Small intestine (tissue), 7 donors: ENCODE data around the gene MORC2. TPM values are rescaled to one million over a fixed set of nuclear protein-coding genes. Genes with fewer than 3 reads are reported as not detected.

ENCODE experiments used
- DNase-seq, 2 donors: peaks; one replicate each; pipeline versions ENCODE4 v3.0.0 to v3.0.0-alpha.2; 2013
- FAIRE-seq: peaks from 2 replicates; lab custom pipeline; 2012; peaks lifted over from hg19 to GRCh38; lab: Jason Lieb, UNC
- H3K27ac ChIP-seq, 3 donors: one replicate each; pipeline ENCODE4 v1.5.1; 2013; ENCODE audit warnings: low read length in 2 of 3, mild to moderate bottlenecking in 2 of 3, control low read depth in 1 of 3, inconsistent platforms in 1 of 3, low read depth in 1 of 3, moderate library complexity in 1 of 3
- H3K27me3 ChIP-seq, 3 donors: one replicate each; pipeline ENCODE4 v1.6.1; 2013; ENCODE audit warnings: low read length in 3 of 3, inconsistent platforms in 1 of 3; ENCODE audit not compliant: control insufficient read depth in 3 of 3, insufficient read depth in 3 of 3
- H3K36me3 ChIP-seq, 3 donors: one replicate each; pipeline ENCODE4 v1.6.1; 2013; ENCODE audit warnings: low read length in 3 of 3, inconsistent platforms in 1 of 3, low read depth in 1 of 3, mild to moderate bottlenecking in 1 of 3, moderate library complexity in 1 of 3; ENCODE audit not compliant: control insufficient read depth in 3 of 3, insufficient read depth in 2 of 3
- H3K4me1 ChIP-seq, 3 donors: one replicate each; pipeline ENCODE4 v1.6.1; 2013; ENCODE audit warnings: low read length in 2 of 3, inconsistent platforms in 1 of 3, low read depth in 1 of 3, mild to moderate bottlenecking in 1 of 3, moderate library complexity in 1 of 3; ENCODE audit not compliant: control insufficient read depth in 3 of 3, insufficient read depth in 2 of 3
- H3K4me3 ChIP-seq, 3 donors: one replicate each; pipeline ENCODE4 v1.5.1; 2013; ENCODE audit warnings: low read length in 3 of 3, control low read depth in 1 of 3, inconsistent platforms in 1 of 3, low read depth in 1 of 3, mild to moderate bottlenecking in 1 of 3, moderate library complexity in 1 of 3
- H3K9me3 ChIP-seq, 2 donors: one replicate each; pipeline ENCODE4 v1.6.1; 2013; ENCODE audit warnings: low read depth in 1 of 2, low read length in 1 of 2; ENCODE audit not compliant: control insufficient read depth in 2 of 2, insufficient read depth in 1 of 2
- WGBS, 3 donors: extraction: QIAGEN DNeasy Blood & Tissue Kit; methylation state at CpG; one replicate each; pipeline ENCODE4 v1.1.7; 2013; 5-methylcytosine and 5-hydroxymethylcytosine counted together
- polyA plus RNA-seq, 4 donors: library from polyadenylated mRNA; stranded (reverse) in 3 of 4; unstranded in 1 of 4; fragments of 200-250 nt in 3 of 4; fragments of 120-200 nt in 1 of 4; gene quantifications; one replicate each; pipeline versions ENCODE4 v1.2.1 to v1.2.3, GENCODE V29; 2013
- donor health status: healthy with polysubstance abuse.
- donor health status: control.
- donor health status: control.
- donor health status: Bipolar disorder and iron deficiency.
- donor health status: healthy.

MORC2 gene
- polyA plus RNA-seq, 4 donors: 13.6 to 28.4 (median 20.1) TPM

GRCh38 chr22:30969532-30970355, 1.2 kb upstream of the MORC2 start:
- Histone ChIP-seq H3K36me3 (peaks cover 5 to 16% (median 10%) of the 10 kb centered on the region in 3 donors), H3K27me3 (no peaks in the 10 kb centered on the region), H3K4me3 (peak overlapping the region; percentile 86 to 97 (median 87)), H3K4me1 (peaks cover 2 to 16% (median 12%) of the 10 kb centered on the region in 3 donors), H3K9me3 (peaks cover 0 to 47% of the 10 kb centered on the region in 2 donors), H3K27ac (peak overlapping the region; percentile 94 to 98 (median 94))
- peak in 1 of 2 donors; percentile 46 for DNase-seq
- FAIRE-seq: no peak
- WGBS, 3 donors: 3 to 6% (median 5%) methylated on average over 35 to 49 of the region's 49 CpGs

GRCh38 chr22:30968924-30969531, 454 bp upstream of the MORC2 start, which contains the start of gene TUG1:
Gene TUG1 (plus strand): TSS chr22:30969265.
- Histone ChIP-seq H3K9me3 (peaks cover 0 to 44% of the 10 kb centered on the region in 2 donors), H3K4me1 (peaks cover 2 to 16% (median 12%) of the 10 kb centered on the region in 3 donors), H3K36me3 (peaks cover 5 to 16% (median 10%) of the 10 kb centered on the region in 3 donors), H3K4me3 (peak within 1 kb of the TSS; percentile 86 to 97 (median 87)), H3K27me3 (no peaks in the 10 kb centered on the region), H3K27ac (peak within 1 kb of the TSS; percentile 94 to 98 (median 94))
- FAIRE-seq: no peak
- WGBS, 3 donors: 0 to 1% (median 0%) methylated on average over 49 to 67 of the region's 67 CpGs
- peak; percentile 99 to 100 for DNase-seq

DNA sequence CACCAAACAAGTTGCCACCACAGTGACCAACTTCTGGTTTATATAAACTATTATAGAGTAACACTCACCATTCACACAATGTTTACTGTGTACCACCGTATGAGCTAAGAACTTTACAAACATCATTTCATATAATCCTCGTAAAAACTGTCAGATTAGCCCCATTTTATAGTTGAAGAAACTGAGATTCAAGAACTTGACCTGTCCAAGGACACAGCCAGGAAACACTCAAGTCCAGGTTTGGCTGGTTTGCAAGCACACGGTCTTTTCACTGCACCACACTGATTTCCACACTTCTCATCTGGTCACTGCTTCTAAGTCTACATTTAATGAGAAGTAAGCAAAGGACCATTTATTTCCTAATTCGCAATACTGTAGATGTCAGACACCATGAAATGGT, 3.7 kb downstream of the MORC2 start:
- Histone ChIP-seq H3K27ac (no peak overlapping the region), H3K9me3 (peaks cover 0 to 13% of the 10 kb centered on the region in 2 donors), H3K4me1 (peaks cover 0 to 7% (median 4%) of the 10 kb centered on the region in 3 donors), H3K27me3 (no peaks in the 10 kb centered on the region), H3K36me3 (peaks cover 0 to 3% (median 0%) of the 10 kb centered on the region in 3 donors), H3K4me3 (no peak overlapping the region)
- WGBS, 3 donors: 88 to 95% (median 94%) methylated on average over 4 of the region's 4 CpGs
- FAIRE-seq (no peak), DNase-seq (no peak)

DNA sequence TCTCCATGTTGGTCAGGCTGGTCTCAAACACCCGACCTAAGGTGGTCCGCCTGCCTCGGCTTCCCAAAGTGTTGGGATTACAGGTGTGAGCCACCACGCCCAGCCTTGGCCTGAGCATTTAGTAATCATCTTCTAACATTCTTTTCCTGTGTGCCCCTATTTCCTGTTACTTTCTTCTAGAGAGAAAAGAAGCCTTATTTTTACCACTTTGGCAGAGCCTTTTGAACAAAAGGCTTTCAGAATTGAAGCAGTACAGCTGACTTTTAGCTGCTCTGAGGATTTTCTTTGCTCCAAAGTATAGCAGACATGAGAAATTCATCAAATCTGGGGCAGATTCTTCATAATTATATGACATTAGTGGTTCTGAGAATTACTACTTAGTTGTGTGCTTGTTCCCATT, 13.4 kb downstream of the MORC2 start:
- no peak for DNase-seq
- no peaks in the 10 kb centered on the region for H3K27me3 ChIP-seq
- 91 to 100% (median 93%) methylated on average over 4 of the region's 4 CpGs for WGBS, 3 donors
- H3K9me3 ChIP-seq: no peaks in the 10 kb centered on the region
- no peak for FAIRE-seq
- H3K36me3 ChIP-seq: peaks cover 2 to 14% (median 10%) of the 10 kb centered on the region in 3 donors
- H3K4me3 ChIP-seq: no peak overlapping the region
- H3K4me1 ChIP-seq: no peaks in the 10 kb centered on the region
- H3K27ac ChIP-seq: no peak overlapping the region

DNA sequence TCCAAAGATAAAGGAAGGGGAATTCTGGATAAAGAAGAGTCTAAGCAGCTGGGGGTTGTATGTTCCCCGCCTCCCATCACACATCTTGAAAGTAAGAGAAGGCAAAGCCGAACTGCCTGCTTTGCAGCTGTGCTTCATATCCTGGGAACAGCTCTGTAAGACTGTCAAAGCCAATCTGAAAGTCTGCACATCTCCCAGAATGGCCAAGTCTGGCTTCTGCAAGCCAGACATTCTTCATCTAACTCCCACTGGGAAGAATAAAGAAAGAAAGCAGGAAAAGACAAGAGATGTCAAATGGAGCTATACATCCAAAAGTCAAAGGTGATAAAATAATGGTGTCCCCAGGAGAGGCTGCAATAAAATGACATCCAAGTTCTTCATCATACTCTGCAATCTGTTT, 15.4 kb downstream of the MORC2 start:
- no peak for FAIRE-seq
- H3K27ac ChIP-seq: no peak overlapping the region
- no peaks in the 10 kb centered on the region for H3K27me3 ChIP-seq
- peaks cover 2 to 22% (median 10%) of the 10 kb centered on the region in 3 donors for H3K36me3 ChIP-seq
- 89 to 94% (median 93%) methylated on average over 2 of the region's 2 CpGs for WGBS, 3 donors
- no peaks in the 10 kb centered on the region for H3K9me3 ChIP-seq
- DNase-seq: no peak
- H3K4me1 ChIP-seq: no peaks in the 10 kb centered on the region
- no peak overlapping the region for H3K4me3 ChIP-seq

DNA sequence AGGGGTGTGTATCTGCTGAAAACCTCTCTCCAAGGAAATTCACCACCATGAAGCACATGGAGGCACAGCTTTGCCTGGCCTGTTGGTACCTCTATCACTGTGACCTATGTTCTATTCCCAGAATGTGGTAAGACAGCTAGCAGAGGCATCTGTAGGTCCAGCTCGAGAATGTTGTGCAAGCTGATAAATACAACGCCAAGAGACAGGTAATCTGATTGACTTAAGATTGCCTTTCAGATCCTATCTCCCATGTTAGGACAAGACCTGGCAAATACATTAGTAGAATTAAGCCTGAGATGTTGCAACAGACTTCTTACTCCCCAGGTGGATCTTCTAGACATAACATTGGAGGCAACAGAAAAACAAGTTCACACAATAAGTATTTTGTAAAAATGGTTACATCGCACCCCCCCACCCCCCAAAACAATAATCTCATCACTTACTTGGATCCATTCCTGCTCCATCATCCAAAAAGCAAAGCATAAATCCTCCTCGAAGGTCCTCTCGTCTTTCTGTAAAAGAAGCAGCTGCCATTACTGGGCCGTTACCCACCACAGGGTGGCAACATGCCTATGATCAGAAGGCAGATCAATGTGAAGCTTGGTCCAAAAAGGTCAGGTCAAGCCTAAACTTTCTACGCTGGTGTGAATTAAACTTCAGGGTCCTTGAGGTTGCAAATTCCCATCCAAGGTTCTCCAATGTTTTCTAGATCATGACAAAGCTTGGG, 18.5 kb downstream of the MORC2 start:
- H3K4me1 ChIP-seq: no peaks in the 10 kb centered on the region
- DNase-seq (no peak), FAIRE-seq (no peak)
- H3K36me3 ChIP-seq: peaks cover 9 to 41% (median 17%) of the 10 kb centered on the region in 3 donors
- no peaks in the 10 kb centered on the region for H3K27me3 ChIP-seq
- H3K9me3 ChIP-seq: no peaks in the 10 kb centered on the region
- 77 to 86% (median 79%) methylated on average over 7 of the region's 7 CpGs for WGBS, 3 donors
- H3K4me3 ChIP-seq: no peak overlapping the region
- no peak overlapping the region for H3K27ac ChIP-seq

DNA sequence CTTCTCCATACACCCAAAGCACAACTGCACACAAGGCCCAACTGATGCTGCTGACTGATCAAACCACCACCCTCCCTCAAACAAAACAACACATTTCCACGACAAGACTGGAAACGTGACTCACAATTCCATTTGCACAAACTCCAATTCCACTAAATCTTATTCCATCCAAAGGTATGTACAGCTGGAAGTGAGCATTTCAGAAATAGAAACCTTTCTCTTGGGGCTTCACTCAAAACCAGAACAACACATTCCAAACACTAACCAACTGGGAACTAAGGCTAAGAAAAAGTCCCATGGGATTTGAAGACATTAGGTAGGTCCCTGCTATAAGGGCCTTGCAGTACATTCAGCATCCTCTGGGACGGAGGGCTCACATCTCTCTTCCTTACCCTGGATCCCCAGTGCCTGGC, 19.6 kb downstream of the MORC2 start:
- Histone ChIP-seq H3K9me3 (no peaks in the 10 kb centered on the region), H3K4me1 (no peaks in the 10 kb centered on the region), H3K27me3 (no peaks in the 10 kb centered on the region), H3K36me3 (peaks cover 17 to 51% (median 19%) of the 10 kb centered on the region in 3 donors), H3K27ac (no peak overlapping the region), H3K4me3 (no peak overlapping the region)
- FAIRE-seq (no peak), DNase-seq (no peak)
- 64 to 81% (median 81%) methylated on average over 3 of the region's 3 CpGs for WGBS, 3 donors
